ENCODE measurements around the gene CLIC4.
"Not testable (repeated sequence)": the region's sequence is repeated elsewhere in the genome, so short reads cannot be mapped to it uniquely, and the experiment has no call there.

Gene CLIC4

GRCh38 chr1:24875991-24876506 is 130.8 kb downstream of the CLIC4 start:
- DNase-seq (ENCODE audit: low read depth): no peak

GRCh38 chr1:24878045-24878444 is 132.8 kb downstream of the CLIC4 start:
- DNase-seq (ENCODE audit: low read depth): no peak

- no peak for DNase-seq (ENCODE audit: low read depth)
Measured at GRCh38 chr1:24878775-24879742, 133.8 kb downstream of the CLIC4 start.

- DNase-seq (ENCODE audit: low read depth): no peak
Measured at GRCh38 chr1:24881034-24881433, 135.8 kb downstream of the CLIC4 start.

- no peak for DNase-seq (ENCODE audit: low read depth)
Measured at GRCh38 chr1:24884751-24885150, 139.5 kb downstream of the CLIC4 start.

GRCh38 chr1:24886241-24886640 is 141.0 kb downstream of the CLIC4 start:
- no peak for DNase-seq (ENCODE audit: low read depth)

GRCh38 chr1:24888061-24888970 is 143.1 kb downstream of the CLIC4 start:
- no peak for DNase-seq (ENCODE audit: low read depth)

- no peak for DNase-seq (ENCODE audit: low read depth)
Measured at GRCh38 chr1:24888971-24889676, 143.9 kb downstream of the CLIC4 start.

GRCh38 chr1:24890887-24891286 is 145.6 kb downstream of the CLIC4 start:
- no peak for DNase-seq (ENCODE audit: low read depth)

- not testable (repeated sequence) for DNase-seq (ENCODE audit: low read depth)
Measured at GRCh38 chr1:24891367-24891766, 146.1 kb downstream of the CLIC4 start.

GRCh38 chr1:24892188-24893153 is 147.2 kb downstream of the CLIC4 start:
- no peak for DNase-seq (ENCODE audit: low read depth)

GRCh38 chr1:24893431-24893830 is 148.2 kb downstream of the CLIC4 start:
- DNase-seq (ENCODE audit: low read depth): no peak
